CD14-positive monocyte (primary cell): ENCODE measurements around the gene TBC1D19. TPM values are rescaled to one million over a fixed set of nuclear protein-coding genes. Genes with fewer than 3 reads are reported as not detected.

Experiments used
- DNase-seq, 3 donors: peaks; one replicate each; pipeline ENCODE4 v3.0.0-alpha.2; 2011 to 2022
- H2AFZ ChIP-seq: 2 replicates; pipeline ENCODE4 v1.6.0; 2012; ENCODE audit warnings: mild to moderate bottlenecking, low read depth, low read length, inconsistent platforms; ENCODE audit not compliant: insufficient read depth, poor library complexity, severe bottlenecking
- H3K27ac ChIP-seq, 2 donors: 1 replicate in 1 of 2; 2 replicates in 1 of 2; pipeline ENCODE4 v1.5.1; 2012 to 2013; ENCODE audit warnings: low read length in 2 of 2, control low read depth in 1 of 2, inconsistent platforms in 1 of 2, low read depth in 1 of 2, mild to moderate bottlenecking in 1 of 2
- H3K27me3 ChIP-seq, 2 donors: one replicate each; pipeline versions ENCODE4 v1.6.0 to v1.6.1; 2011 to 2013; ENCODE audit warnings: low read length in 2 of 2; ENCODE audit not compliant: control insufficient read depth in 2 of 2, insufficient read depth in 2 of 2
- H3K36me3 ChIP-seq, 2 donors: replicated peaks in 1 of 2; 1 replicate in 1 of 2; 2 replicates in 1 of 2; pipeline versions ENCODE4 v1.5.1 to v1.6.1; 2012 to 2013; ENCODE audit warnings: low read length in 2 of 2, control low read depth in 1 of 2, inconsistent platforms in 1 of 2, mild to moderate bottlenecking in 1 of 2; ENCODE audit not compliant: insufficient read depth in 2 of 2, control insufficient read depth in 1 of 2
- H3K4me1 ChIP-seq, 2 donors: 1 replicate in 1 of 2; 2 replicates in 1 of 2; pipeline versions ENCODE4 v1.5.1 to v1.6.1; 2012 to 2013; ENCODE audit warnings: low read length in 2 of 2, control low read depth in 1 of 2, inconsistent platforms in 1 of 2, mild to moderate bottlenecking in 1 of 2, moderate library complexity in 1 of 2; ENCODE audit not compliant: insufficient read depth in 2 of 2, control insufficient read depth in 1 of 2
- H3K4me2 ChIP-seq: replicated peaks from 2 replicates; pipeline ENCODE3; 2012; ENCODE audit warnings: low read length, moderate library complexity, mild to moderate bottlenecking; ENCODE audit not compliant: poor library complexity, severe bottlenecking; ENCODE audit errors: extremely low read depth
- H3K4me3 ChIP-seq, 3 experiments: fragments of 200-600 bp in 1 of 3; sonication (generic) in 1 of 3; replicated peaks in 1 of 3; 1 replicate in 2 of 3; 2 replicates in 1 of 3; pipeline ENCODE4 v1.5.1; 2011 to 2013; ENCODE audit warnings: low read length in 3 of 3, mild to moderate bottlenecking in 3 of 3, control low read depth in 2 of 3, low read depth in 2 of 3, inconsistent platforms in 1 of 3, moderate library complexity in 1 of 3
- H3K79me2 ChIP-seq: 2 replicates; pipeline ENCODE4 v1.6.0; 2012; ENCODE audit warnings: mild to moderate bottlenecking, control low read depth, inconsistent platforms, low read length, moderate library complexity; ENCODE audit not compliant: insufficient read depth
- H3K9ac ChIP-seq: 2 replicates; pipeline ENCODE4 v1.6.0; 2017; ENCODE audit warnings: low read length, mild to moderate bottlenecking; ENCODE audit not compliant: insufficient read depth, poor library complexity, severe bottlenecking
- H3K9me3 ChIP-seq, 2 donors: replicated peaks in 1 of 2; 1 replicate in 1 of 2; 2 replicates in 1 of 2; pipeline versions ENCODE4 v1.5.1 to v1.6.1; 2012 to 2013; ENCODE audit warnings: low read length in 2 of 2, control low read depth in 1 of 2; ENCODE audit not compliant: control insufficient read depth in 1 of 2, insufficient read depth in 1 of 2
- H4K20me1 ChIP-seq: 2 replicates; pipeline ENCODE4 v1.6.0; 2012; ENCODE audit warnings: mild to moderate bottlenecking, low read length, control low read depth, moderate library complexity; ENCODE audit not compliant: insufficient read depth
- H3K27ac Mint-ChIP-seq, 7 donors: one replicate each; pipeline ENCODE4 v1.8.0; 2020; ENCODE audit warnings: mild to moderate bottlenecking in 7 of 7, mixed read lengths in 7 of 7, moderate library complexity in 6 of 7, inconsistent platforms in 2 of 7
- H3K27me3 Mint-ChIP-seq, 3 donors: one replicate each; pipeline ENCODE4 v1.8.0; 2021 to 2022; ENCODE audit warnings: low read depth in 3 of 3, mild to moderate bottlenecking in 3 of 3, mixed read lengths in 3 of 3, moderate library complexity in 3 of 3, inconsistent platforms in 1 of 3
- H3K36me3 Mint-ChIP-seq, 2 donors: one replicate each; pipeline ENCODE4 v1.8.0; 2020; ENCODE audit warnings: mixed read lengths in 2 of 2, inconsistent platforms in 1 of 2, mild to moderate bottlenecking in 1 of 2
- H3K4me1 Mint-ChIP-seq: one replicate; pipeline ENCODE4 v1.8.0; 2020; ENCODE audit warnings: mild to moderate bottlenecking, mixed read lengths
- H3K4me3 Mint-ChIP-seq, 2 donors: one replicate each; pipeline ENCODE4 v1.8.0; 2020; ENCODE audit warnings: mild to moderate bottlenecking in 2 of 2, mixed read lengths in 2 of 2, moderate library complexity in 1 of 2
- H3K9me3 Mint-ChIP-seq, 7 donors: one replicate each; pipeline ENCODE4 v1.8.0; 2020 to 2022; ENCODE audit warnings: mixed read lengths in 7 of 7, mild to moderate bottlenecking in 6 of 7, moderate library complexity in 6 of 7, inconsistent platforms in 2 of 7
- CTCF ChIP-seq: fragments of 200-600 bp; IDR thresholded peaks from one replicate; pipeline ENCODE4 v1.8.0; 2022; ENCODE audit warnings: antibody characterized with exemption, mild to moderate bottlenecking
- WGBS: methylation state at CpG from one replicate; pipeline ENCODE4 v1.1.5; 2013; ENCODE audit warnings: missing lambda C conversion rate; ENCODE audit not compliant: insufficient coverage; 5-methylcytosine and 5-hydroxymethylcytosine counted together
- intact Hi-C, 2 donors: fragments of 100-400 bp; cut with micrococcal nuclease; formaldehyde crosslinking; loops; one replicate each; pipeline versions ENCODE4 v1.15.0 to v1.15.1; 2023
- polyA plus RNA-seq, 3 donors: library from polyadenylated mRNA; depleted of rRNA in 1 of 3; unstranded in 2 of 3; stranded (reverse) in 1 of 3; fragments of 300-500 nt in 2 of 3; fragments of >200 nt in 1 of 3; fragmentation: Illumina TruSeq in 2 of 3; gene quantifications; 1 replicate in 2 of 3; 2 replicates in 1 of 3; pipeline ENCODE4 v1.2.3, GENCODE V29; 2012 to 2021

The TBC1D19 gene
- polyA plus RNA-seq, 3 donors: 0.19 to 0.84 (median 0.33) TPM

- no peak overlapping the region for H3K27ac Mint-ChIP-seq
Observed at GRCh38 chr4:26687728-26688127, 103.8 kb downstream of the TBC1D19 start.

GRCh38 chr4:26690506-26690905 is 106.6 kb downstream of the TBC1D19 start:
- no peak overlapping the region for H3K27ac ChIP-seq
- H3K9me3 ChIP-seq: peaks cover 0 to 5% of the 10 kb centered on the region in 2 donors
- peaks cover 0 to 17% (median 8%) of the 10 kb centered on the region in 7 donors for H3K9me3 Mint-ChIP-seq
- no peaks in the 10 kb centered on the region for H4K20me1 ChIP-seq
- no peak for TF ChIP-seq CTCF
- no peak overlapping the region for H3K4me2 ChIP-seq
- no peaks in the 10 kb centered on the region for H3K79me2 ChIP-seq
- H3K27me3 ChIP-seq: no peaks in the 10 kb centered on the region
- no peak overlapping the region for H3K4me3 ChIP-seq
- no peak overlapping the region for H3K27ac Mint-ChIP-seq
- H3K9ac ChIP-seq: no peak overlapping the region
- no peak overlapping the region for H3K4me3 Mint-ChIP-seq
- no peaks in the 10 kb centered on the region for H3K36me3 Mint-ChIP-seq
- no peaks in the 10 kb centered on the region for H3K36me3 ChIP-seq
- H2AFZ ChIP-seq: no peak overlapping the region
- H3K4me1 ChIP-seq: no peaks in the 10 kb centered on the region
- peaks cover 0 to 3% (median 0%) of the 10 kb centered on the region in 3 donors for H3K27me3 Mint-ChIP-seq
- no CpG with 5 or more reads among the region's 3 CpGs for WGBS
- no peak for DNase-seq
- intact Hi-C loops: no loop called here
- no peaks in the 10 kb centered on the region for H3K4me1 Mint-ChIP-seq

More at GRCh38 chr4:26687728-26688127, 103.8 kb downstream of the TBC1D19 start:
- Histone ChIP-seq H3K4me2 (no peak overlapping the region), H3K4me1 (no peaks in the 10 kb centered on the region), H4K20me1 (no peaks in the 10 kb centered on the region), H3K36me3 (no peaks in the 10 kb centered on the region), H3K79me2 (no peaks in the 10 kb centered on the region), H3K4me3 (no peak overlapping the region), H3K9ac (no peak overlapping the region), H2AFZ (no peak overlapping the region), H3K9me3 (no peaks in the 10 kb centered on the region), H3K27ac (no peak overlapping the region), H3K27me3 (no peaks in the 10 kb centered on the region)
- intact Hi-C loops: no loop called here
- TF ChIP-seq CTCF: no peak
- H3K27me3 Mint-ChIP-seq: no peaks in the 10 kb centered on the region
- no CpG with 5 or more reads among the region's 2 CpGs for WGBS
- H3K4me3 Mint-ChIP-seq: no peak overlapping the region
- peaks cover 0 to 4% (median 2%) of the 10 kb centered on the region in 7 donors for H3K9me3 Mint-ChIP-seq
- H3K36me3 Mint-ChIP-seq: no peaks in the 10 kb centered on the region
- DNase-seq: no peak
- no peaks in the 10 kb centered on the region for H3K4me1 Mint-ChIP-seq
